GM12892 (cell line): ENCODE data around the gene ZNF30.

ENCODE experiments used
- POLR2A ChIP-seq: IDR thresholded peaks from 2 replicates; pipeline ENCODE4 v1.6.1; 2011; ENCODE audit warnings: low read depth, low read length, control low read depth
- POLR2AphosphoS5 ChIP-seq: IDR thresholded peaks from 2 replicates; pipeline ENCODE4 v1.6.1; 2011; ENCODE audit warnings: low read depth, low read length, control low read depth
- TAF1 ChIP-seq: IDR thresholded peaks from 2 replicates; pipeline ENCODE4 v1.6.1; 2011; ENCODE audit warnings: low read depth, mild to moderate bottlenecking, control low read depth, low read length, borderline replicate concordance

DNA sequence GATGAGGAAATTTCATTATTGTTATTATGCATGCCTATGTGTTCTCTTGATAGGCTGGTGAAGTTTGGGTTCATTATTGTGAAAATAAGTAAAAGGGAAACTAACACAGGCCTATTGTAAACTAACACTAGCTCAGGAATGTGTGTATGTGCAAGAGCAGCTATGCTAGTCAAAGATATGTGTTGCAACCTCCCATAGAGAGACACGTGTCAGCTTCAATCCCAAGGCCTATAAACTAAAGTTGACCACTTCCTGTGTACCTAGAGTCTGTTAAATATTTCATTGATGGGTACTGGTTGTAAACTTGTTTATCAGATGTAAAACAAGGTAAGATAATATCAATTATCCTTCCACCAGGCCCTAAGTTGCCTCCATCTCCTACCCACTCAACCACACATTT, 44.7 kb upstream of the ZNF30 start:
- no peak for TF ChIP-seq POLR2A
- TF ChIP-seq TAF1: no peak
- no peak for TF ChIP-seq POLR2AphosphoS5
